OCI-LY3 (cell line): Measurements from ENCODE around the gene KATNB1.
"Not testable (repeated sequence)": the region's sequence is repeated elsewhere in the genome, so short reads cannot be mapped to it uniquely, and the experiment has no call there.

Experiments used
- H2AFZ ChIP-seq: fragments of 200-600, 300-600 bp; shearing (Covaris generic); 2 replicates; pipeline ENCODE4 v1.6.0; 2014; ENCODE audit warnings: antibody characterized with exemption, low read depth, low read length
- H3K27ac ChIP-seq: fragments of 200-600, 300-600 bp; sonication (generic); 2 replicates; pipeline ENCODE4 v1.5.1; 2014; ENCODE audit warnings: mild to moderate bottlenecking, low read length, moderate library complexity, mixed read lengths
- H3K27me3 ChIP-seq: fragments of 200-600, 300-600 bp; sonication (generic); 2 replicates; pipeline ENCODE4 v1.6.1; 2014; ENCODE audit warnings: low read depth, low read length, mixed read lengths
- H3K36me3 ChIP-seq: fragments of 200-600, 300-600 bp; sonication (generic); replicated peaks from 2 replicates; pipeline ENCODE3; 2014; ENCODE audit warnings: low read depth, low read length, mixed read lengths
- H3K4me1 ChIP-seq: fragments of 300-600, 200-600 bp; sonication (generic); 2 replicates; pipeline ENCODE4 v1.6.1; 2014; ENCODE audit warnings: low read length, mixed read lengths
- H3K4me2 ChIP-seq: fragments of 200-600, 300-600 bp; sonication (generic); 2 replicates; pipeline ENCODE4 v1.6.1; 2014; ENCODE audit warnings: low read length, mixed read lengths
- H3K4me3 ChIP-seq: fragments of 300-600, 200-600 bp; sonication (generic); 2 replicates; pipeline ENCODE4 v1.5.1; 2014; ENCODE audit warnings: antibody characterized with exemption, mild to moderate bottlenecking, low read length, moderate library complexity
- H3K79me2 ChIP-seq: fragments of 300-600, 200-600 bp; shearing (Covaris generic); 2 replicates; pipeline ENCODE4 v1.6.1; 2014; ENCODE audit warnings: mild to moderate bottlenecking, low read length, mixed read lengths
- H3K9ac ChIP-seq: fragments of 300-600, 200-600 bp; shearing (Covaris generic); 2 replicates; pipeline ENCODE4 v1.6.0; 2014; ENCODE audit warnings: mild to moderate bottlenecking, low read length, moderate library complexity
- H3K9me3 ChIP-seq: fragments of 200-600, 300-600 bp; shearing (Covaris generic); 2 replicates; pipeline ENCODE4 v1.6.1; 2014; ENCODE audit warnings: low read length, mixed read lengths; ENCODE audit not compliant: insufficient read depth
- H4K20me1 ChIP-seq: fragments of 200-600, 300-600 bp; sonication (generic); 2 replicates; pipeline ENCODE4 v1.6.1; 2016; ENCODE audit warnings: low read length, mixed read lengths; ENCODE audit not compliant: insufficient read depth
- CTCF ChIP-seq: fragments of 200-600, 300-600 bp; sonication (generic); IDR thresholded peaks from 2 replicates; pipeline ENCODE4 v1.5.1; 2014; ENCODE audit warnings: antibody characterized with exemption, low read length, low read depth
- EZH2phosphoT487 ChIP-seq: fragments of 200-600 bp; shearing (Covaris generic); IDR thresholded peaks from 2 replicates; pipeline ENCODE4 v1.6.1; 2018; ENCODE audit warnings: antibody characterized with exemption, mixed run types, low read depth

Gene KATNB1

DNA sequence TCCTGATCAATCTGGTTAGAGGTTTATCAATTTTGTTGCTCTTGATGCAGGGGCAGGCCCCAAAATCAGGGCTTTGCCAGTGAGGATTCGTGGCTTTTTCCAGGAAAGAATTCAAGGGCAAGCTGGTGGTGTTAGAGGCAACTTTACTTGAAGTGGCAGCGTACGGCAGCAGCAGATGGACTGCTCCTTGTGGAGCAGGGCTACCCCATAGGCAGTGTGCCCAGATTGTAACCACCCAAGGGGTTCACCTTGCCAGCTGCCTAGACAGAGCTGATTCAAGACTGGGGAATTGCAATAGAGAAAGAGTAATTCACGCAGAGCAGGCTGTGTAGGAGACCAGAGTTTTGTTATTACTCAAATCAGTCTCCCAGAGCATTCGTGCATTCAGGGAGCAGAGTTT is 24.2 kb upstream of the KATNB1 start:
- Histone ChIP-seq H3K36me3 (no peaks in the 10 kb centered on the region), H4K20me1 (no peaks in the 10 kb centered on the region), H3K9me3 (no peaks in the 10 kb centered on the region), H3K27me3 (peaks cover 73% of the 10 kb centered on the region), H3K9ac (no peak overlapping the region), H3K4me2 (no peak overlapping the region), H3K79me2 (no peaks in the 10 kb centered on the region), H3K4me1 (no peaks in the 10 kb centered on the region), H3K4me3 (no peak overlapping the region), H3K27ac (no peak overlapping the region), H2AFZ (no peak overlapping the region)
- TF ChIP-seq CTCF (no peak), EZH2phosphoT487 (no peak)

DNA sequence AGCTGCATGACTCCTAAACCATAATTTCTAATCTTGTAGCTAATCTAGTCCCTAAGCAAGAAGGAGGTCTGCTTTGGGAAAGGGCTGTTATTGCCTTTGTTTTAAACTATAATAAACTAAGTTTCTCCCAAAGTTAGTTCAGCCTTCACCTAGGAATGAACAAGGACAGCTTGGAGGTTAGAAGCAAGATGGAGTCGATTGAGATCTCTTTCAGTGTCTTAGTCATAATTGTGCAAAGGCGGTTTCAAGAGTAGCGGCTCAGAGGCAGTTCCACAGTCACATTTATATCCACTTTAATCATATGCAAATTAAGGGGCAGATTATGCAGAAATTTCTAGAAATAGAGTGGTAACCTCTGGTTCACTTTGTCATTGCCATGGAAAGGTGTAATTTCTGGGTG is 23.6 kb upstream of the KATNB1 start:
- no peaks in the 10 kb centered on the region for H3K4me1 ChIP-seq
- no peak overlapping the region for H3K27ac ChIP-seq
- H3K36me3 ChIP-seq, result no peaks in the 10 kb centered on the region
- H4K20me1 ChIP-seq, result no peaks in the 10 kb centered on the region
- no peak overlapping the region for H3K4me3 ChIP-seq
- H3K9me3 ChIP-seq, result no peaks in the 10 kb centered on the region
- H3K9ac ChIP-seq, result no peak overlapping the region
- H3K27me3 ChIP-seq, result peaks cover 73% of the 10 kb centered on the region
- H2AFZ ChIP-seq, result no peak overlapping the region
- H3K79me2 ChIP-seq, result no peaks in the 10 kb centered on the region
- no peak for TF ChIP-seq CTCF
- TF ChIP-seq EZH2phosphoT487, result no peak
- no peak overlapping the region for H3K4me2 ChIP-seq

- not testable (repeated sequence) for H3K4me1 ChIP-seq, H3K9ac ChIP-seq, H3K9me3 ChIP-seq, H3K4me3 ChIP-seq, H3K27ac ChIP-seq, H3K36me3 ChIP-seq, H3K4me2 ChIP-seq, H2AFZ ChIP-seq, H3K79me2 ChIP-seq, H4K20me1 ChIP-seq
- H3K27me3 ChIP-seq, result peaks cover 73% of the 10 kb centered on the region
These were observed 23.0 kb upstream of the KATNB1 start for GRCh38 chr16:57712569-57712968.

DNA sequence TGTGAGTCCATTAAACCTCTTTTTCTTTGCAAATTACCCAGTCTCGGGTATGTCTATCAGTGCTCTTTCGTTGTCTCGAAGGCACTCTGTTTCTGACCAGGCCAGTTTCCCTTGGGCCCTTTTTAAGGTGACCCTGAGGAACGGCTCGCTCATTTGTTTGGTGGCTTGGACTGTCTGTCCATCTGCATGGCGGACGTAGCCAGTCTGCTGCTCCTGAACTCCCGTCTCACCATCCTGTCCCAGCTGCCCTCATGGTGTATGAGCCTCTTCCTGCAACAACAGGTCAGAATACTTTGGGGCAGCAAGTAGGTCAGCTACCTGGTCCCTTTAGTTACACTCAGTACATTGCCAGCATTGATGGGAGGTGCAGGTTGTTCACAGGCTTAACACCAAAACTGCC is 22.0 kb upstream of the KATNB1 start:
- no peak overlapping the region for H3K9ac ChIP-seq
- no peaks in the 10 kb centered on the region for H3K4me1 ChIP-seq
- H3K9me3 ChIP-seq, result no peaks in the 10 kb centered on the region
- no peak overlapping the region for H2AFZ ChIP-seq
- no peak overlapping the region for H3K4me3 ChIP-seq
- H3K36me3 ChIP-seq, result no peaks in the 10 kb centered on the region
- peaks cover 65% of the 10 kb centered on the region for H3K27me3 ChIP-seq
- no peak overlapping the region for H3K27ac ChIP-seq
- no peaks in the 10 kb centered on the region for H3K79me2 ChIP-seq
- H3K4me2 ChIP-seq, result no peak overlapping the region
- no peak for TF ChIP-seq EZH2phosphoT487
- no peak for TF ChIP-seq CTCF
- no peaks in the 10 kb centered on the region for H4K20me1 ChIP-seq

DNA sequence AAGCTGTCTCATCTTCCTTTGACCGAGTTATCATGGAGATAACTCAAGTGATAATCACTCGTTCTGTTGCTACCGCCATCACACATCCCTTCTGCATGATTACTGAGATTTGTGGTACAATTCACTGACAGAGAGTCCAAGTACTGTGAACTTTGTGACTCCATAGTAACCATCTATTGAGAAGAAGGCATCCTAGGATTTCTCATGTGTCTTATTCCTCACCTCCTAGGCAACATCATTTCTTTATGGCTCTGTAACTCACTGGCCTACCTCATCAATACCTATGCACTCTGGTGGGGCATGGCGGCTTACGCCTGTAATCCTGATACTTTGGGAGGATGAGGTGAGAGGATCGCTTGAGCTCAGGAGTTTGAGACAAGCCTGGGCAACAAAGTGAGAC is 21.5 kb upstream of the KATNB1 start:
- no peak overlapping the region for H3K4me3 ChIP-seq
- H4K20me1 ChIP-seq, result no peaks in the 10 kb centered on the region
- no peaks in the 10 kb centered on the region for H3K9me3 ChIP-seq
- H3K27ac ChIP-seq, result no peak overlapping the region
- no peak overlapping the region for H3K9ac ChIP-seq
- H3K4me1 ChIP-seq, result no peaks in the 10 kb centered on the region
- H2AFZ ChIP-seq, result no peak overlapping the region
- H3K27me3 ChIP-seq, result peaks cover 63% of the 10 kb centered on the region
- H3K79me2 ChIP-seq, result no peaks in the 10 kb centered on the region
- no peak for TF ChIP-seq EZH2phosphoT487
- TF ChIP-seq CTCF, result no peak
- H3K36me3 ChIP-seq, result no peaks in the 10 kb centered on the region
- H3K4me2 ChIP-seq, result no peak overlapping the region
